ENCODE data around the gene OBP2A. TPM values are rescaled to one million over a fixed set of nuclear protein-coding genes. Genes with fewer than 3 reads are reported as not detected.

Gene OBP2A
- total and polyA plus RNA-seq, 5 donors = not detected

DNA sequence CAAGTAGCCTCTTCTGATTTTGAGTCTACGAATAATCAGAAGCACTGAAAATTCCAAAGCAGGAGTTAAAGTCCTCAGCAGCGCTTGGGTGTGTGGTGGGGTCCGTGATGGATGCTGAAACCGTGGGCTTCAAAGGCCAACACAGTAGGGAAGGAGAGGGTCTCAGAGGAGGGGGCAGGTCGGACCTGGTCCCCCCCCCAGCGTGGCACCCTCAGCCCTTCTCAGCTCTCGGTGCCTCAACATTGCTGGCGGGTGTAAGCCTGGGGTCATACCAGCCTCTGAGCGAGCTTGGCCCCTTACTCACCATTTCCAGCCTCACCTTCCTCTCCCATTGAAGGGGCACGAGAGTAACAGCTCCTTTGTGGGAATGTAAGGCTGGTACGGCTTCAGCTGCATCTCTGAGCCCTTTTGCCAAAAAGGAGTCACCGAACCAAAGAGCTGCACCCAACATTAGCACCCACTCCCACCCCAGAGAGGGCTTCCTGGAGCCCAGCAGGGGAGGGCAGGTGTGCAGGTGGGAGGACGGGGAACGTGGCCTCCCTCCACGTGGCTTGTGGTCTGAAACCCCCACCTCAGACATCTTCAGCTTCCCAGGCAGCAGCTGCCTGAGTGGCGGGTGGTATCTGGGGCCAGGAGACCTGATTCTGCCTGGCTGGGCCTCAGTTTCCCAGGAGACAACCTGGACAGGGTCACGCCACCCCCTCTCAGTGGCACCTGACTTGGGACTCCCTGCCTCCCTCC is 31.4 kb upstream of the OBP2A start:
- intact Hi-C loops (cut with DNase I) = no loop called here
- Histone ChIP-seq H3K4me1 (ENCODE audit: control insufficient read depth, insufficient read depth, low read length) (no peaks in the 10 kb centered on the region), H3K27me3 (ENCODE audit: control insufficient read depth, insufficient read depth) (no peaks in the 10 kb centered on the region), H3K4me3 (ENCODE audit: low read length) (no peak overlapping the region), H3K27ac (ENCODE audit: low read length) (no peak overlapping the region), H3K9me3 (ENCODE audit: control insufficient read depth, low read length) (no peaks in the 10 kb centered on the region)
- DNase-seq = no peak
- peak in 1 of 2 donors; percentile 46 for ATAC-seq
- WGBS = 85% methylated on average over 17 of the region's 17 CpGs

- ATAC-seq = peak; percentile 19 to 38
- intact Hi-C loops (cut with DNase I) = no loop called here
- no peak overlapping the region for H3K27ac ChIP-seq (ENCODE audit: low read length)
- H3K4me3 ChIP-seq (ENCODE audit: low read length) = no peak overlapping the region
- H3K27me3 ChIP-seq (ENCODE audit: control insufficient read depth, insufficient read depth) = no peaks in the 10 kb centered on the region
- 86% methylated on average over 31 of the region's 31 CpGs for WGBS
- no peaks in the 10 kb centered on the region for H3K4me1 ChIP-seq (ENCODE audit: control insufficient read depth, insufficient read depth, low read length)
- H3K9me3 ChIP-seq (ENCODE audit: control insufficient read depth, low read length) = no peaks in the 10 kb centered on the region
- DNase-seq = no peak
Observed at GRCh38 chr9:135515083-135515951, 30.6 kb upstream of the OBP2A start.

DNA sequence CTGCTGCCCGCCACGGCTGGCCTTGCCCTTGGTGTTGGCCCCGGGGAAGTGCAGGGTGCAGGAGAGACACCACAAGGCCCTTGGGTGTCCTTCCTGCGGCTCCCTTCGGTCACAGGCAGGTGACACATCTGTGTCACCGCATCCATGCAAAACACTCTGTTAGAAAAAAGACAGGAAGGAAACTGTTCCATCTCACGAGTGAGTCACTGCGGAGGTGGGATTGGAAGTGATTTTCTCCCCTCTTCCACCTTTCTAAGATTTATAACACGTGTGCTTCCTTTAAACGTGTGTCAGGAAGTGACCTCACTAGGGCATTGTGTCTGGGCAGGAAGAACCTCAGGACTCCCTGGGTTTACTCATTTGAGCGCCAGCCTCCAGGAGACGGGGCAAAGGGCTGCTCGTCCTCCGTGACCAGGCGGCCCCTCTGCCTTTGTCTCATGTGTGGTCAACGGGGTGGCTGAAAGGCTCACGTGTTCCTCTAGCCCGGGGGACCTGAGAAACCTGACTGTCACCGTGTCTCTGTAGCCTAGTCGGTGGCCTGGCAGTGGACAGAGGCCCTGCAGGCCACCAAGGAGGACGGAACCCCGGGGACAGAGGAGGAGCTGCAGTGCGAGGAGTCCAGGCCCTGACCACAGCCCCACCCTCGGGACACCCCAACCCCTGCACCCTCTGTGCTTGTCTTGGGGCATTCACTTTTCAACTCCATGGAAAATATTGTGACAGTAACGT is 29.6 kb upstream of the OBP2A start:
- intact Hi-C loops (cut with DNase I) = no loop called here
- no peaks in the 10 kb centered on the region for H3K4me1 ChIP-seq (ENCODE audit: control insufficient read depth, insufficient read depth, low read length)
- DNase-seq = no peak
- H3K9me3 ChIP-seq (ENCODE audit: control insufficient read depth, low read length) = no peaks in the 10 kb centered on the region
- no peak for ATAC-seq
- no peaks in the 10 kb centered on the region for H3K27me3 ChIP-seq (ENCODE audit: control insufficient read depth, insufficient read depth)
- WGBS = 68% methylated on average over 25 of the region's 25 CpGs
- no peak overlapping the region for H3K4me3 ChIP-seq (ENCODE audit: low read length)
- no peak overlapping the region for H3K27ac ChIP-seq (ENCODE audit: low read length)

DNA sequence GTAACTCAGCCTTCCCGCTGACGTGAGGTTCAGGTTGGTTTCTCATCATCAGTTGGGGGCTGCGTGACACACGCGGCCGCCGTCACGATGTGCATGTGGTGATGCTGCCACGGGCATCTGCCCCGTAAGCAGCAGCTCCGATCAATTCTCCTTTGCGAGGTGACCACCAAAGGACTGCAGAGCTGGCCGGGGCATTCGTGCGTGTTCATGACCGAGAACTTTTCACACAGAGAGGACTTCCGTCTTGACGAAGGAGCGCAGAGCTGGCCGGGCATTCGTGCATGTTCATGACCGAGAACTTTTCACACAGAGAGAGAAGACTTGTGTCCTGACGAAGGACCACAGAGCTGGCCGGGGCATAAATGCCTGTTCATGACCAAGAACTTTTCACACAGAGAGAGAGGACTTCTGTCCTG is 28.5 kb upstream of the OBP2A start:
- no peak for ATAC-seq
- Histone ChIP-seq H3K9me3 (ENCODE audit: control insufficient read depth, low read length) (no peaks in the 10 kb centered on the region), H3K4me3 (ENCODE audit: low read length) (no peak overlapping the region), H3K4me1 (ENCODE audit: control insufficient read depth, insufficient read depth, low read length) (no peaks in the 10 kb centered on the region), H3K27ac (ENCODE audit: low read length) (no peak overlapping the region), H3K27me3 (ENCODE audit: control insufficient read depth, insufficient read depth) (no peaks in the 10 kb centered on the region)
- no peak for DNase-seq
- 92% methylated on average over 24 of the region's 24 CpGs for WGBS
- intact Hi-C loops (cut with DNase I) = no loop called here

DNA sequence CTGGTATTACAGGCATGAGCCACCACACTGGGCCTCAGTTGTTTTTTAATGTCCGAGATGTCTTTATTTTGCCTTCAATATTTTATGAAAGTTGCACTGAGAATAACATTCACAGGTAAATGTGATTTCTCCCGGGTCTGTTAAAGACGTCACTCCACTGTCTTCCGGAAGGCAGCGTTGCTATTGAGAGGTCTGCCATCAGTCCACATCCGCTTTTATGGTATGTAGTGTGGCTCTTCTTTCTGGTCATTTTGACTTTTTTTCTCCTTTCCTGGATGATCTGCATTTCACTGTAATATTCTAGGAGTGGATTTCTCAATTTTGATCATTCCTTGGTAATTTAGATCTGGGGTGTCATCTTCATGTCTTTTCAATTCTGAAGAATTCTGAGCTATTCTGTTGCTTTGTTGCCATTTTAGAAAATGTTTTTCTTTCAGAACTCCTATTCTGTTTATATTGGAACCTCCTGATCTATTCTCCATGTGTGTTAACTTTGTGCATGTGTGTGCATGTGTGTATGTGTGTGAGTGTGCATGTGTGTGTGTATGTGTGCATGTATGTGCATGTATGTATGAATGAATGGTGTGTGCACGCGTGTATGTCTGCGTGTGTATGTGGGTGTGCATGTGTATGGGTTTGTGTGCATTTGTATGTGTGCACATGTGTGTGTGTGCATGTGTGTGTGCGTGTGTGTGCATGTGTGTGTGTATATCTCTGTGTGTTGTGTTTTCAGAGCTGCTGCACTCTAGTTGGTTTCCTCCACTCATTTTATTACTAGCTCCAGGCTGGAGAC is 26.6 kb upstream of the OBP2A start:
- no peaks in the 10 kb centered on the region for H3K9me3 ChIP-seq (ENCODE audit: control insufficient read depth, low read length)
- 89% methylated on average over 10 of the region's 10 CpGs for WGBS
- ATAC-seq = no peak
- intact Hi-C loops (cut with DNase I) = no loop called here
- DNase-seq = no peak
- no peak overlapping the region for H3K27ac ChIP-seq (ENCODE audit: low read length)
- no peaks in the 10 kb centered on the region for H3K4me1 ChIP-seq (ENCODE audit: control insufficient read depth, insufficient read depth, low read length)
- no peaks in the 10 kb centered on the region for H3K27me3 ChIP-seq (ENCODE audit: control insufficient read depth, insufficient read depth)
- H3K4me3 ChIP-seq (ENCODE audit: low read length) = no peak overlapping the region

DNA sequence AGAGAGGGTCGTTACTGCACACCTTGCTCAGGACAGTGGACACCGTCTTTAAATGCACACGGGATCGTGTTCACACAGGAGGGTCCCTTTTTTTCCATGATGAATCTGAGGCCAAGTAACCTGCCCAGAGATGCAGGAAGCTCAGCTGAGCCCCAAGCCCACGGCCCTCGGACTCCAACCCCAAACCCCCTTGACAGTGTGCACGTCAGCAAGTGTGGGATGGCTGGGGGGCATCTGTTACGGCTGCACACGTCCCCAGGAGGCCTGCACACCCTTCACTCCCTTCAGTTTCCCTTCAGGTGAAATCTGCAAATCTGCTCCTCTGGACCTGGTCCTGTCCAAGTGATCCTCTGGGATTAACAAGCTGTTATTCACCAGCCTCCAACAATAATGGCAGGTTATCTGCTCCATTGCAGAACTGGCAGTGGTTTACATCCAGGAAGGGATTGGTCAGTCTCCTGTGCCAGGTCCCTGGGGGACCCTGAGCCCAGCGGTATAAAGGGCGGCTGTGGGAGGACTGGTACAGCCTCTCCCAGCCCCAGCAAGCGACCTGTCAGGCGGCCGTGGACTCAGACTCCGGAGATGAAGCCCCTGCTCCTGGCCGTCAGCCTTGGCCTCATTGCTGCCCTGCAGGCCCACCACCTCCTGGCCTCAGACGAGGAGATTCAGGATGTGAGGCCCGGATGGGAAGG is 24.9 kb upstream of the OBP2A start, which contains the start of gene LCN1:
Gene LCN1, plus strand, starts transcription at position 525 of the 692 bp plus-strand sequence. Its CDS starts 58 bp downstream, at position 583.
- Histone ChIP-seq H3K27ac (ENCODE audit: low read length) (no peak within 1 kb of the TSS), H3K4me3 (ENCODE audit: low read length) (no peak within 1 kb of the TSS), H3K4me1 (ENCODE audit: control insufficient read depth, insufficient read depth, low read length) (no peaks in the 10 kb centered on the region), H3K9me3 (ENCODE audit: control insufficient read depth, low read length) (no peaks in the 10 kb centered on the region), H3K27me3 (ENCODE audit: control insufficient read depth, insufficient read depth) (no peaks in the 10 kb centered on the region)
- intact Hi-C loops (cut with DNase I) = no loop called here
- no peak for ATAC-seq
- 74% methylated on average over 18 of the region's 18 CpGs for WGBS
- no peak for DNase-seq

GRCh38 chr9:135521608-135522095 is 24.3 kb upstream of the OBP2A start:
- Histone ChIP-seq H3K27ac (ENCODE audit: low read length) (no peak overlapping the region), H3K4me3 (ENCODE audit: low read length) (no peak overlapping the region), H3K9me3 (ENCODE audit: control insufficient read depth, low read length) (no peaks in the 10 kb centered on the region), H3K4me1 (ENCODE audit: control insufficient read depth, insufficient read depth, low read length) (no peaks in the 10 kb centered on the region), H3K27me3 (ENCODE audit: control insufficient read depth, insufficient read depth) (no peaks in the 10 kb centered on the region)
- DNase-seq (no peak), ATAC-seq (no peak)
- WGBS = 77% methylated on average over 10 of the region's 11 CpGs
- intact Hi-C loops (cut with DNase I) = no loop called here

GRCh38 chr9:135522137-135522877 is 23.6 kb upstream of the OBP2A start:
- DNase-seq (no peak), ATAC-seq (no peak)
- no peaks in the 10 kb centered on the region for H3K4me1 ChIP-seq (ENCODE audit: control insufficient read depth, insufficient read depth, low read length)
- H3K27ac ChIP-seq (ENCODE audit: low read length) = no peak overlapping the region
- WGBS = 71% methylated on average over 16 of the region's 16 CpGs
- no peak overlapping the region for H3K4me3 ChIP-seq (ENCODE audit: low read length)
- no peaks in the 10 kb centered on the region for H3K9me3 ChIP-seq (ENCODE audit: control insufficient read depth, low read length)
- H3K27me3 ChIP-seq (ENCODE audit: control insufficient read depth, insufficient read depth) = no peaks in the 10 kb centered on the region
- intact Hi-C loops (cut with DNase I) = no loop called here

DNA sequence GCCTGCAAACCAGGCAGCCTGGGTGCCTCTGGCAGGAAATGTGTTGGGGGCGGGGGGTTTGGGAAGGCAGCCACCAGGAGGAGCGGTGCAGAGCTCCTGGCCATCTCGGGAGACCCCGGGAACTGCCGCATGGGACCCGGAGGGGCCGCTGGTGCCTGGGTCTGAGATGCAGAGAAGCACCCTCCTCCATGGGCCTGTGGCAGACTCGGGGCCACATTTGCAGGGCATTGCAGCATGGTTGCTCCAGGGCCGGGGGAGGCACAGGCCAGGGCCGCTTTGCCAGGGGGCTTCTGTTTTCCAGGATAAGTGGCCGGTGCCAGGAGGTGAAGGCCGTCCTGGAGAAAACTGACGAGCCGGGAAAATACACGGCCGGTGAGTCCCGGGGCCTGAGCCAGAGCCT is 23.0 kb upstream of the OBP2A start:
- no peak for ATAC-seq
- WGBS = 63% methylated on average over 17 of the region's 17 CpGs
- H3K27me3 ChIP-seq (ENCODE audit: control insufficient read depth, insufficient read depth) = no peaks in the 10 kb centered on the region

More for the DNA sequence above, 23.0 kb upstream of the OBP2A start:
- intact Hi-C loops (cut with DNase I) = no loop called here
- Histone ChIP-seq H3K4me1 (ENCODE audit: control insufficient read depth, insufficient read depth, low read length) (no peaks in the 10 kb centered on the region), H3K4me3 (ENCODE audit: low read length) (no peak overlapping the region), H3K9me3 (ENCODE audit: control insufficient read depth, low read length) (no peaks in the 10 kb centered on the region), H3K27ac (ENCODE audit: low read length) (no peak overlapping the region)
- no peak for DNase-seq
